ENCODE results near the gene SERF2. TPM values are rescaled to one million over a fixed set of nuclear protein-coding genes. Genes with fewer than 3 reads are reported as not detected.
A peak's percentile ranks its signal among the peaks of the same experiment; 100 is the strongest.
"Not testable (repeated sequence)": the region's sequence is repeated elsewhere in the genome, so short reads cannot be mapped to it uniquely, and the experiment has no call there.

The SERF2 gene
- polyA plus RNA-seq (2013) = 397 TPM

- H3K27me3 ChIP-seq (replicated peaks in 2 of 5; ENCODE audit: control insufficient read depth in 4 of 5, insufficient read depth in 5 of 5, low read length in 4 of 5) = no peaks in the 10 kb centered on the region
- no peaks in the 10 kb centered on the region for H3K9me3 ChIP-seq (ENCODE audit: control extremely low read depth in 1 of 5, control insufficient read depth in 4 of 5, insufficient read depth in 2 of 5, low read depth in 1 of 5, low read length in 4 of 5)
- ChIA-PET POLR2A (interaction anchor here (0.9 to 1.6 kb wide), 2 partner anchors 16 to 22 kb away, joined by 4 to 5 read pairs; partner anchors contain the start of gene ELL3), CTCF (interaction anchor here (1.4 to 6.3 kb wide), 4 partner anchors 10 to 22 kb away, joined by 4 to 37 read pairs (median 6); partner anchors contain the start of gene ELL3)
- H3K36me3 ChIP-seq (ENCODE audit: control insufficient read depth in 4 of 4, insufficient read depth in 4 of 4, low read length in 3 of 4) = peaks cover 12 to 41% (median 36%) of the 10 kb centered on the region in 4 experiments
- peak within 1 kb of the TSS; percentile 97 to 99 for H3K27ac ChIP-seq (ENCODE audit: insufficient read depth in 1 of 2, low read depth in 1 of 2, low read length in 2 of 2, poor library complexity in 1 of 2, severe bottlenecking in 2 of 2)
- peak; percentile 100 for DNase-seq
- peak within 1 kb of the TSS; percentile 78 to 100 (median 98) for H3K4me3 ChIP-seq (ENCODE audit: control insufficient read depth in 1 of 7, extremely low read depth in 1 of 7, insufficient read depth in 4 of 7, low read depth in 2 of 7, low read length in 6 of 7)
- WGBS (ENCODE audit: insufficient coverage) = 0% methylated on average over 40 of the region's 66 CpGs
- H3K4me1 ChIP-seq (ENCODE audit: control extremely low read depth in 1 of 4, control insufficient read depth in 4 of 4, insufficient read depth in 4 of 4, low read length in 3 of 4) = peaks cover 3 to 26% (median 13%) of the 10 kb centered on the region in 4 experiments
Observed at GRCh38 chr15:43791993-43792760, at the start of gene SERF2. TSS of gene SERF2 (plus strand) at chr15:43792320. CDS start at chr15:43792377, 57 bp downstream.

GRCh38 chr15:43746245-43746902 lies 45.7 kb upstream of the SERF2 start, which contains the start of gene PDIA3:
TSS of gene PDIA3 (plus strand) at chr15:43746438. CDS start at chr15:43746540, 102 bp downstream.
- not testable (repeated sequence) for H3K36me3 ChIP-seq (ENCODE audit: control insufficient read depth in 4 of 4, insufficient read depth in 4 of 4, low read length in 3 of 4); H3K27me3 ChIP-seq (replicated peaks in 2 of 5; ENCODE audit: control insufficient read depth in 4 of 5, insufficient read depth in 5 of 5, low read length in 4 of 5); H3K9me3 ChIP-seq (ENCODE audit: control extremely low read depth in 1 of 5, control insufficient read depth in 4 of 5, insufficient read depth in 2 of 5, low read depth in 1 of 5, low read length in 4 of 5)
- peak; percentile 90 to 92 (median 92) for DNase-seq
- ChIA-PET POLR2A (interaction anchor here (1.6 kb wide), 1 partner anchor 9 kb away, joined by 7 read pairs; no protein-coding TSS in a partner anchor), CTCF (interaction anchor here (1.4 kb wide), 1 partner anchor 305 kb away, joined by 3 read pairs; no protein-coding TSS in a partner anchor)
- peak within 1 kb of the TSS; percentile 71 to 86 (median 78) for H3K4me3 ChIP-seq (ENCODE audit: control insufficient read depth in 1 of 7, extremely low read depth in 1 of 7, insufficient read depth in 4 of 7, low read depth in 2 of 7, low read length in 6 of 7)
- H3K27ac ChIP-seq (ENCODE audit: insufficient read depth in 1 of 2, low read depth in 1 of 2, low read length in 2 of 2, poor library complexity in 1 of 2, severe bottlenecking in 2 of 2) = peak within 1 kb of the TSS; percentile 96 to 98
- H3K4me1 ChIP-seq (ENCODE audit: control extremely low read depth in 1 of 4, control insufficient read depth in 4 of 4, insufficient read depth in 4 of 4, low read length in 3 of 4) = peaks cover 0 to 24% (median 12%) of the 10 kb centered on the region in 4 experiments
- 0% methylated on average over 45 of the region's 84 CpGs for WGBS (ENCODE audit: insufficient coverage)

- WGBS (ENCODE audit: insufficient coverage) = 0% methylated on average over 2 of the region's 12 CpGs
- CTCF ChIA-PET = interaction anchor here (1.4 kb wide), 1 partner anchor 306 kb away, joined by 3 read pairs; no protein-coding TSS in a partner anchor
- peak; percentile 54 to 78 (median 76) for DNase-seq
Observed at GRCh38 chr15:43746903-43747309, 45.2 kb upstream of the SERF2 start.

GRCh38 chr15:43748376-43748775 lies 43.7 kb upstream of the SERF2 start:
- ChIA-PET CTCF (no interaction called here), POLR2A (no interaction called here)
- Histone ChIP-seq H3K4me3 (ENCODE audit: control insufficient read depth in 1 of 7, extremely low read depth in 1 of 7, insufficient read depth in 4 of 7, low read depth in 2 of 7, low read length in 6 of 7) (peak overlapping the region in 3 of 7 experiments; percentile 8 to 86 (median 80)), H3K4me1 (ENCODE audit: control extremely low read depth in 1 of 4, control insufficient read depth in 4 of 4, insufficient read depth in 4 of 4, low read length in 3 of 4) (peaks cover 0 to 24% (median 12%) of the 10 kb centered on the region in 4 experiments), H3K36me3 (ENCODE audit: control insufficient read depth in 4 of 4, insufficient read depth in 4 of 4, low read length in 3 of 4) (peaks cover under 1 to 25% (median 9%) of the 10 kb centered on the region in 4 experiments), H3K27ac (ENCODE audit: insufficient read depth in 1 of 2, low read depth in 1 of 2, low read length in 2 of 2, poor library complexity in 1 of 2, severe bottlenecking in 2 of 2) (no peak overlapping the region), H3K27me3 (replicated peaks in 2 of 5; ENCODE audit: control insufficient read depth in 4 of 5, insufficient read depth in 5 of 5, low read length in 4 of 5) (no peaks in the 10 kb centered on the region), H3K9me3 (ENCODE audit: control extremely low read depth in 1 of 5, control insufficient read depth in 4 of 5, insufficient read depth in 2 of 5, low read depth in 1 of 5, low read length in 4 of 5) (no peaks in the 10 kb centered on the region)
- DNase-seq = peak in 2 of 3 donors; percentile 63 to 66
- no CpG with 5 or more reads among the region's 3 CpGs for WGBS (ENCODE audit: insufficient coverage)

More at GRCh38 chr15:43746903-43747309, 45.2 kb upstream of the SERF2 start:
- not testable (repeated sequence) for H3K9me3 ChIP-seq (ENCODE audit: control extremely low read depth in 1 of 5, control insufficient read depth in 4 of 5, insufficient read depth in 2 of 5, low read depth in 1 of 5, low read length in 4 of 5); H3K27me3 ChIP-seq (replicated peaks in 2 of 5; ENCODE audit: control insufficient read depth in 4 of 5, insufficient read depth in 5 of 5, low read length in 4 of 5)
- peaks cover 0 to 12% (median 3%) of the 10 kb centered on the region in 4 experiments for H3K36me3 ChIP-seq (ENCODE audit: control insufficient read depth in 4 of 4, insufficient read depth in 4 of 4, low read length in 3 of 4)
- POLR2A ChIA-PET = interaction anchor here (1.6 kb wide), 1 partner anchor 8 kb away, joined by 7 read pairs; no protein-coding TSS in a partner anchor
- peak overlapping the region; percentile 71 to 86 (median 78) for H3K4me3 ChIP-seq (ENCODE audit: control insufficient read depth in 1 of 7, extremely low read depth in 1 of 7, insufficient read depth in 4 of 7, low read depth in 2 of 7, low read length in 6 of 7)
- peak overlapping the region; percentile 96 to 98 for H3K27ac ChIP-seq (ENCODE audit: insufficient read depth in 1 of 2, low read depth in 1 of 2, low read length in 2 of 2, poor library complexity in 1 of 2, severe bottlenecking in 2 of 2)
- peaks cover 0 to 24% (median 12%) of the 10 kb centered on the region in 4 experiments for H3K4me1 ChIP-seq (ENCODE audit: control extremely low read depth in 1 of 4, control insufficient read depth in 4 of 4, insufficient read depth in 4 of 4, low read length in 3 of 4)

GRCh38 chr15:43749690-43750345 lies 42.3 kb upstream of the SERF2 start:
- Histone ChIP-seq H3K36me3 (ENCODE audit: control insufficient read depth in 4 of 4, insufficient read depth in 4 of 4, low read length in 3 of 4) (peaks cover 7 to 38% (median 18%) of the 10 kb centered on the region in 4 experiments), H3K4me3 (ENCODE audit: control insufficient read depth in 1 of 7, extremely low read depth in 1 of 7, insufficient read depth in 4 of 7, low read depth in 2 of 7, low read length in 6 of 7) (peak overlapping the region in 1 of 7 experiments; percentile 25), H3K4me1 (ENCODE audit: control extremely low read depth in 1 of 4, control insufficient read depth in 4 of 4, insufficient read depth in 4 of 4, low read length in 3 of 4) (peaks cover 0 to 24% (median 12%) of the 10 kb centered on the region in 4 experiments), H3K27ac (ENCODE audit: insufficient read depth in 1 of 2, low read depth in 1 of 2, low read length in 2 of 2, poor library complexity in 1 of 2, severe bottlenecking in 2 of 2) (no peak overlapping the region), H3K27me3 (replicated peaks in 2 of 5; ENCODE audit: control insufficient read depth in 4 of 5, insufficient read depth in 5 of 5, low read length in 4 of 5) (no peaks in the 10 kb centered on the region), H3K9me3 (ENCODE audit: control extremely low read depth in 1 of 5, control insufficient read depth in 4 of 5, insufficient read depth in 2 of 5, low read depth in 1 of 5, low read length in 4 of 5) (no peaks in the 10 kb centered on the region)
- 80% methylated on average over 5 of the region's 12 CpGs for WGBS (ENCODE audit: insufficient coverage)
- ChIA-PET CTCF (no interaction called here), POLR2A (interaction anchor here (0.6 kb wide), 1 partner anchor 1436 kb away, joined by 7 read pairs; no protein-coding TSS in a partner anchor)
- DNase-seq = peak; percentile 45 to 76 (median 70)

- Histone ChIP-seq H3K4me3 (ENCODE audit: control insufficient read depth in 1 of 7, extremely low read depth in 1 of 7, insufficient read depth in 4 of 7, low read depth in 2 of 7, low read length in 6 of 7) (no peak overlapping the region), H3K36me3 (ENCODE audit: control insufficient read depth in 4 of 4, insufficient read depth in 4 of 4, low read length in 3 of 4) (peaks cover 13 to 55% (median 35%) of the 10 kb centered on the region in 4 experiments), H3K27ac (ENCODE audit: insufficient read depth in 1 of 2, low read depth in 1 of 2, low read length in 2 of 2, poor library complexity in 1 of 2, severe bottlenecking in 2 of 2) (no peak overlapping the region), H3K27me3 (replicated peaks in 2 of 5; ENCODE audit: control insufficient read depth in 4 of 5, insufficient read depth in 5 of 5, low read length in 4 of 5) (no peaks in the 10 kb centered on the region), H3K4me1 (ENCODE audit: control extremely low read depth in 1 of 4, control insufficient read depth in 4 of 4, insufficient read depth in 4 of 4, low read length in 3 of 4) (peaks cover 0 to 18% (median 10%) of the 10 kb centered on the region in 4 experiments), H3K9me3 (ENCODE audit: control extremely low read depth in 1 of 5, control insufficient read depth in 4 of 5, insufficient read depth in 2 of 5, low read depth in 1 of 5, low read length in 4 of 5) (no peaks in the 10 kb centered on the region)
- POLR2A ChIA-PET = no interaction called here
- DNase-seq = no peak
- 98% methylated on average over 4 of the region's 6 CpGs for WGBS (ENCODE audit: insufficient coverage)
- CTCF ChIA-PET = interaction anchor here (1.4 kb wide), 1 partner anchor 19 kb away, joined by 3 read pairs; no protein-coding TSS in a partner anchor
Observed at GRCh38 chr15:43751885-43752284, 40.2 kb upstream of the SERF2 start.
